WTC11 (cell line): ENCODE data around the gene SNRPB2.

Source experiments
- AR ChIP-seq: fragments of 250-450 bp; sonication (Bioruptor Pico); IDR thresholded peaks from 2 replicates; pipeline ENCODE4 v1.9.0; 2021; ENCODE audit warnings: mild to moderate bottlenecking
- CTCF ChIP-seq: fragments of 200-600 bp; IDR thresholded peaks from 2 replicates; pipeline ENCODE4 v1.8.0; 2022; ENCODE audit warnings: antibody characterized with exemption

DNA sequence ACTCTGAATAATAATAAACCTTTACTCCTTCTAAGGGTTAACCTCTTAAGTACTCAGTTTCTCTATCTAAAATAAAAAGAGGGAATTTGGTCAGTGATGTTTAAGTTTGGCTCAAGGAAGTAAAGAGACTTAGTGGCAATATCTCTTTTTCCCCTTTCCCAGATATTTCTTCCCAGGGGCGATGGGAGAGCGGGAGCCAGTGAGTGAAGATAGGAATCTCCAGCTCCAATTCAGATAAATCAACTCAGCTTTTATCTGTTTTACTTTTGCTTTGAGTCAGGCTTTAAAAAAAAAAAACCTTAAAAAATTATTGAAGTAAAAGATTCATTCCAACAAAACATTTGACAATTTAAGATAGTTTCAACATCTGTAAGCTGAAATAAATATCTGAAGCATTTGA, 45.4 kb upstream of the SNRPB2 start:
- TF ChIP-seq CTCF, result no peak
- no peak for TF ChIP-seq AR (CRISPR knock-in tag)
